GM21381 (cell line): Measurements from ENCODE around the gene CALML5.

Experiments
- ATAC-seq: cut with Tn5 transposase; IDR thresholded peaks from one replicate; pipeline ENCODE4 v1.9.1; 2021; ENCODE audit warnings: mild to moderate bottlenecking, moderate library complexity; ENCODE audit not compliant: unreplicated experiment

Gene CALML5

GRCh38 chr10:5517546-5517945 is 18.2 kb upstream of the CALML5 start:
- no peak for ATAC-seq

- ATAC-seq = no peak
Measured at GRCh38 chr10:5515948-5516761, 16.8 kb upstream of the CALML5 start.

- ATAC-seq = no peak
Measured at GRCh38 chr10:5514226-5514850, 15.0 kb upstream of the CALML5 start.

- no peak for ATAC-seq
Measured at GRCh38 chr10:5512881-5513612, 13.7 kb upstream of the CALML5 start.

- ATAC-seq = no peak
Measured at GRCh38 chr10:5512331-5512730, 13.0 kb upstream of the CALML5 start.

- no peak for ATAC-seq
Measured at GRCh38 chr10:5511885-5512280, 12.5 kb upstream of the CALML5 start.

- no peak for ATAC-seq
Measured at GRCh38 chr10:5511231-5511884, 12.0 kb upstream of the CALML5 start.

- no peak for ATAC-seq
Measured at GRCh38 chr10:5510281-5511072, 11.1 kb upstream of the CALML5 start.

- ATAC-seq = no peak
Measured at GRCh38 chr10:5509691-5510090, 10.3 kb upstream of the CALML5 start.

- ATAC-seq = no peak
Measured at GRCh38 chr10:5509236-5509635, 9.9 kb upstream of the CALML5 start.

- no peak for ATAC-seq
Measured at GRCh38 chr10:5508786-5509185, 9.4 kb upstream of the CALML5 start.

GRCh38 chr10:5508161-5508604 is 8.8 kb upstream of the CALML5 start:
- ATAC-seq = no peak

- ATAC-seq = no peak
Measured at GRCh38 chr10:5507649-5508131, 8.3 kb upstream of the CALML5 start.

GRCh38 chr10:5506751-5507648 is 7.6 kb upstream of the CALML5 start:
- no peak for ATAC-seq

GRCh38 chr10:5506246-5506645 is 6.9 kb upstream of the CALML5 start:
- no peak for ATAC-seq

GRCh38 chr10:5504146-5505072 is 5.0 kb upstream of the CALML5 start:
- no peak for ATAC-seq

GRCh38 chr10:5503477-5503835 is 4.1 kb upstream of the CALML5 start:
- no peak for ATAC-seq
